CD4-positive, alpha-beta T cell treated with Interleukin-6 at 100 ng/mL for 8 hours (primary cell): ENCODE measurements around the gene SDR39U1.

ENCODE experiments used
- DNase-seq: peaks from one replicate; pipeline ENCODE4 v3.0.0-alpha.2; 2020; ENCODE audit warnings: mixed read lengths, low spot score

SDR39U1 gene

GRCh38 chr14:24429395-24430142 lies 13.0 kb downstream of the SDR39U1 start, which contains the start of the genes CBLN3 and KHNYN:
TSS of gene CBLN3 (minus strand) at chr14:24429668. CDS start at chr14:24429054, 614 bp downstream.
TSS of gene KHNYN (plus strand) at chr14:24429954. CDS start at chr14:24430731, 777 bp downstream.
- peak; percentile 88 for DNase-seq

- no peak for DNase-seq
These were observed 13.8 kb downstream of the SDR39U1 start for GRCh38 chr14:24428628-24429394.

DNA sequence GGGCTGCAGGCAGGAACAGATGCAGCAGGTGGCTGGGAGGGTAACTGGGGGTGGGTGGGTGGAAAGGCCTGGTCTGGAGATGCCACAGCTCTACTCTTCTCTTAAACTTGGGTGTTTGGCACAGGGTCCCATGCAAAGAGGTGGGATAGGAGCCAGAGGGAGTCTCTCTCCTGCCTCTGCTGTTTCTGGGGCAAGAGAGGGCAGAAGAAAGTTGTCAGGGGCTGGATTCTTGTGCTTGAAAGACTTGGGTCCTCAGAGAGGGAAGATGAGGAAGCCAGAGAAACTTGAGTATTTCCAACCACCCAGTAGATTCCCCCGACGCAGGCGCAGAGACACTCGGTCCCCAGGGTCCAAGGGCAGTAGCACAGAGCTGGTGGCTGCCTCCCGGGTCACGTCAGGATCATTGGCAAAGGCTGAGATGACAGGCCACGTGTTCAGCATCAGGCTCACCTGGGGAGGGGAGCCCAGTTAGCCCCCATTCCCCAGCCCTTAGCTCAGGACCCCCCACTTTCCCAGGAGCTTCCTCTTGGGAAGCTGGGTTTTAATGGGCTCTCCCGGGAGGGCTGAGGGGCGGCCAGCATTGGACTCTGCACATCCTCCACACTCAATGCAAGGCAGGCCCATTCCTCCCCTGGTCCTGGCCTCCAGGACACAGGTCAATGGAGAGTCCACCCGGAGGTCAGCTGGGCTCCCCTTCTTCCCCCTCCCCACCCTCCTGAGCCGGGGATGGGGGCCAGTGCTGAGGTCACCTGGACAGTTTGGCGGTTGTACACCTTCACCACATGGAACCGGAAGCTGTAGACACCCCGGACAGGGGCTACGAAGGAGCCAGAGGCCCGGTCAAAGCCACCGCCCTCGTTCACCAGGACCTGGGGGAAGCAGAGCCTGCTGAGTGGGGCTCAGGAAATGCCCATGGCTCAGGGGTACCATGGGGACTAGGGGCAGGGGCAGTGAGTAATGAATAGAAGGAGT lies 14.8 kb downstream of the SDR39U1 start:
- DNase-seq, result no peak

DNA sequence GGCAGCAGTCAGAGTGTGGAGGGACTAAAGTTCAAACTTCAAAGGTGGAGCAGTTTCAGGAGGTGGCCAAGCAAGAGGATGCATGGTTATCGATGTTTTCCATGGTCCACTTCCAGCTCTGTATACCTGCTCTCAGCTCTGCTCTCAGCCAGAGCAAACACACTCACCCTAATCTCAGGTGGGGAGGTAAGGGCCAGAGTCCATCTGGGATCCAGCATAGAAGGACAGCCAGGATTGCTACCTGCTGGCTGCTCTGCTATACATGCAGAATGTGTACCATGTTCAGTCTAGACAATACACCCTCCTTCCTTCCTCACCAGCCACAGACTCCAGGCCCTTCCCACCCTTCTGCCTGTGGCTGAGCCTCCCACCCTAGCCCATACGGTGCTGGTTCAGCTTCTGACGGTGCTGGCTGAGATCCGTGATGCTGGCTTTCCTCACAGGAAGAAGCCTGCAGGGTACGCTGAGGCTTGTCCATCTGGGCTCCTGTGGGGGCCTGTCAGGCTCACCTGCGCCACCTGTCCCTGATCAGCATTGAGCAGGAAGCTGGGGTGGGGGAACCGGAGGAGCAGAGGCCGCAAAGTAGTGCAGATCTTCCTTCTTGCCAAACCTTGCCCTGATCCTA lies 15.6 kb downstream of the SDR39U1 start:
- peak; percentile 42 for DNase-seq

DNA sequence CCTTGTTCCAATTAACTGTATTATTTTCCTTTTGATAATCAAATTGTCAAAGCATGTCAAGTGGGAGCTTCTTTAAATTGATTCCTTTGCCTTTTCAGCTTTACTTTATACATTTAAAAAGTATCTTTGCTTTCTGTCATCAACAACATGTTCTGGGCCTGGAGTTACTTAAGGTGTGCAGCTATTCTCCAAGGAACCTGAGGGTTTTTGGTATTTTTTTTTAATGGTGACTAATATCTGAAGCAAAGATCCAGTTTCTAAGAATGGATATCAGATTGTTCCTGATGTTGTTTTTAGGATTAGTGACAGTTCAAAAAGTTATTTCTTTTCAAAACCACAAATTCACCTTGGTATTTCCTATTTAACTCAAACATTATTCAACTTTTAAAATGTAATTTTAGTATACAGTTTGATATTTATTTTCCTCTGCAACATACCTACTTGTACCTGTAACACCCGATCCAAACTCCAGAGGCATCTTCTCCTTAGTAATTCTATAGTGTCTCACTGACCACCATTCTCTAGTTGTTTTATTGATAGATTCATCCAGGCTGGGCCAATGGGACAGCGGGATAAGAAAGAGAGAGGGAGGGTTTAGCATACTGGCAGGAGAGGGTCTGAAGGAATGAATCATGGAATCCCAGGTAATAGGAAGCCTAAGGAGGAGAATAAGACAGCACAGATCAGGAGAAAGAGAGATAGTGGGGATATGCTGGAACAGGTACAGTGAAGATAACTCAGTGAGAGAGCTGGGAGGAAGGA lies 16.2 kb downstream of the SDR39U1 start:
- DNase-seq, result no peak

- no peak for DNase-seq
These were observed 16.9 kb downstream of the SDR39U1 start for GRCh38 chr14:24425704-24426103.

- DNase-seq, result no peak
These were observed 19.6 kb downstream of the SDR39U1 start for GRCh38 chr14:24422694-24423601.

GRCh38 chr14:24422261-24422660 lies 20.3 kb downstream of the SDR39U1 start:
- DNase-seq, result no peak

- DNase-seq, result no peak
These were observed 24.1 kb downstream of the SDR39U1 start for GRCh38 chr14:24418492-24418873.

DNA sequence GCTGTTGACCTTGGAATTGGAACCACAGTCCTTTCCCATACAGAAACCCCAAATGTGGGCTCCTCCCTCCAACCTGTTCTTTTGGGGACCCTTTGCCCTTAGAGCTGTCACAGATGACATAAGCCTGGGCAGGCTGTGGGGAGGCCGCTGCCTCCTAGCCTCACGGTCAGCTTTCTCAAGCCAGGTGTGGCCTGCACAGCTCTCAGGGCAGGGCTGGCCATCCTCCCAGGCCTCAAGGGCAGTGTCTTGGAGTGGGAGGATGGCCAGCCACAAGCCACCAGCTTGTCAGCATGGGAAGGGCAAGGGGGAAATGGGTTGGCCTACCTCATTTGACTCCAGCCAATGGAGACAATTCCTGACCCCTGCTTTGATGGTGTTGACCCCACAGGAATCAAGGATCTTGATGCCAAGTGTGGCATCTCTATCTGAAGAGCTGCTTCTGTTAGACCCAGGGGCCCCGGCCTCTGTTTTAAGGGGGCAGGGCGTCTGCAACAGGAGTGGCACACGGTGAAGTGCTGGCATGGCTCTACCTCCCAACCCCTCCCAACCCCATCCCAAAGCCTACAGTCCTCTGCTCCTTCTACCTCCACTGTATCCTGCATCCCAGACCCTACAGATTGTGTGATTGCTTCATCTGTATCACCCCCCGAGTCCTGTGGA lies 24.6 kb downstream of the SDR39U1 start:
- no peak for DNase-seq

- DNase-seq, result no peak
These were observed 25.5 kb downstream of the SDR39U1 start for GRCh38 chr14:24416932-24417619.

GRCh38 chr14:24416254-24416931 lies 26.2 kb downstream of the SDR39U1 start:
- no peak for DNase-seq

DNA sequence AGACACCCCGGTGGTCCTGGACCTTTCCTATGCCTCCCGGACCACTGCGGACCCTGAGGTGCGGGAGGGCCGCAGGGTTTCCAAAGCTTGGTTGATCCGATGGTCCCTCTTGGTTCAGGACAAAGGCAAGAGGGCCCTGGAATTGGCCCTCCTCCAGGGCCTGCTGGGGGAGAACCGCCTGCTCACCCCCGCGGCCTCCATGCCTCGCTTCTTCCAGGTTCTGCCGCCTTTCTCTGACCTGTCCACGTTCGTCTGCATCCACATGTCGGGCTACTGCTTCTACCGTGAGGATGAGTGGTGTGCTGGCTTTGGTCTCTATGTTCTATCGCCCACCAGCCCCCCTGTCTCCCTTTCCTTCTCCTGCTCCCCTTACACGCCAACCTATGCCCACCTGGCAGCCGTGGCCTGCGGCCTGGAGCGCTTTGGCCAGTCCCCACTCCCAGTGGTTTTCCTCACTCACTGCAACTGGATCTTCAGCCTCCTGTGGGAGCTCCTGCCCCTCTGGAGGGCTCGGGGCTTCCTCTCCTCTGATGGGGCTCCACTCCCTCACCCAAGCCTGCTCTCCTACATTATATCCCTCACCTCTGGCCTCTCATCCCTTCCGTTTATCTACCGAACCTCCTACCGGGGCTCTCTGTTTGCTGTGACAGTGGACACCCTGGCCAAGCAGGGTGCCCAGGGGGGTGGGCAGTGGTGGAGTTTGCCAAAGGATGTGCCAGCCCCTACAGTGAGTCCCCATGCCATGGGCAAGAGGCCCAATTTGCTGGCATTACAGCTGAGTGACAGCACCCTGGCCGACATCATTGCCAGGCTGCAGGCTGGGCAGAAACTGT lies 26.9 kb downstream of the SDR39U1 start:
- no peak for DNase-seq

- no peak for DNase-seq
These were observed 27.7 kb downstream of the SDR39U1 start for GRCh38 chr14:24414732-24415420.

DNA sequence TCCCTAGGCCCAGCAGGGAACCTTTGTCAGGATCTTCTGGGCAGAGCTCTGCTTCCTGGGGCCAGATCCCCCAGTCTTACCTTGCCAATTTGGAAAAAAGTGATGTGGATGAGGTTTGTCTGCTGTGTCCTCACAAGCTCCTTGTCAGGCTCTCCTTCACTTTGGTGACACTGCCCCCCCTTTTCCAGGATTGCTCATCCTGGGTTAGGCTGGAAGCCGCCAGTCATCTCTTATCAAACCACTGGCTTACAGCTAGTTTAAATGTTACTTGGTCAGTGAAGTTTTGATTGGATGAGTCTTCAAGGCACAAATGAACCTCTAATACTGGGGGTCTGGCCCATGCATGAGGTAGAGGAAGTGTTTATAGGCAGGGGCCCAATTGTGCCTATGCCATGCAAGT lies 28.5 kb downstream of the SDR39U1 start:
- no peak for DNase-seq
